Hematopoietic multipotent progenitor cell treated with erythropoietin and hydrocortisone succinate and interleukin-3 and kit ligand, for 15 days (in vitro differentiated cells): Measurements from ENCODE around the gene ERP29.
"Not testable (repeated sequence)": the region's sequence is repeated elsewhere in the genome, so short reads cannot be mapped to it uniquely, and the experiment has no call there.

ENCODE experiments used
- DNase-seq: peaks from one replicate; pipeline ENCODE4 v3.0.0-alpha.2; 2015; ENCODE audit warnings: low spot score

ERP29 gene

GRCh38 chr12:112012775-112013600, at the start of gene ERP29, which contains the start of gene TMEM116:
Gene ERP29 (plus strand): TSS chr12:112013426. CDS start chr12:112013466, 40 bp downstream.
Gene TMEM116 (minus strand): TSS chr12:112013165. CDS start chr12:112005270, 7,895 bp downstream.
- DNase-seq: peak; percentile 100

GRCh38 chr12:111964935-111965334, 48.3 kb upstream of the ERP29 start:
- no peak for DNase-seq

GRCh38 chr12:111971800-111972199, 41.4 kb upstream of the ERP29 start:
- DNase-seq: no peak

- DNase-seq: no peak
Observed at GRCh38 chr12:111975161-111975931, 37.9 kb upstream of the ERP29 start.

GRCh38 chr12:111976291-111976690, 36.9 kb upstream of the ERP29 start:
- no peak for DNase-seq

- DNase-seq: no peak
Observed at GRCh38 chr12:111976860-111977259, 36.4 kb upstream of the ERP29 start.

GRCh38 chr12:111978545-111978944, 34.7 kb upstream of the ERP29 start:
- DNase-seq: no peak

- DNase-seq: no peak
Observed at GRCh38 chr12:111980598-111980997, 32.6 kb upstream of the ERP29 start.

- no peak for DNase-seq
Observed at GRCh38 chr12:111981987-111982386, 31.2 kb upstream of the ERP29 start.

- DNase-seq: no peak
Observed at GRCh38 chr12:111984820-111985219, 28.4 kb upstream of the ERP29 start.

- DNase-seq: no peak
Observed at GRCh38 chr12:111991535-111991934, 21.7 kb upstream of the ERP29 start.

- no peak for DNase-seq
Observed at GRCh38 chr12:111991946-111992345, 21.3 kb upstream of the ERP29 start.

GRCh38 chr12:111992464-111992863, 20.8 kb upstream of the ERP29 start:
- no peak for DNase-seq

GRCh38 chr12:111993292-111994150, 19.7 kb upstream of the ERP29 start:
- no peak for DNase-seq

GRCh38 chr12:111994211-111995111, 18.8 kb upstream of the ERP29 start:
- peak; percentile 39 for DNase-seq

GRCh38 chr12:111995782-111996480, 17.3 kb upstream of the ERP29 start:
- no peak for DNase-seq

GRCh38 chr12:111997300-111997699, 15.9 kb upstream of the ERP29 start:
- no peak for DNase-seq

GRCh38 chr12:111998015-111998414, 15.2 kb upstream of the ERP29 start:
- no peak for DNase-seq

GRCh38 chr12:111999129-111999528, 14.1 kb upstream of the ERP29 start:
- DNase-seq: not testable (repeated sequence)

GRCh38 chr12:112000820-112001219, 12.4 kb upstream of the ERP29 start:
- DNase-seq: no peak
